Stomach smooth muscle (tissue), 2 donors: ENCODE results near the gene TALDO1.
A peak's percentile ranks its signal among the peaks of the same experiment; 100 is the strongest.

Source experiments
- H3K27ac ChIP-seq: one replicate; pipeline ENCODE4 v1.7.0; 2013; ENCODE audit warnings: mild to moderate bottlenecking, low read length, inconsistent platforms
- H3K27me3 ChIP-seq, 2 donors: one replicate each; pipeline ENCODE4 v1.7.0; 2013; ENCODE audit warnings: low read length in 2 of 2; ENCODE audit not compliant: insufficient read depth in 2 of 2, control insufficient read depth in 1 of 2
- H3K36me3 ChIP-seq, 2 donors: one replicate each; pipeline ENCODE4 v1.7.0; 2013; ENCODE audit warnings: low read length in 2 of 2; ENCODE audit not compliant: control insufficient read depth in 2 of 2, insufficient read depth in 2 of 2
- H3K4me1 ChIP-seq: one replicate; pipeline ENCODE4 v1.7.0; 2013; ENCODE audit warnings: low read length; ENCODE audit not compliant: control insufficient read depth, insufficient read depth
- H3K4me3 ChIP-seq, 2 donors: one replicate each; pipeline ENCODE4 v1.7.0; 2013; ENCODE audit warnings: low read length in 2 of 2
- H3K9ac ChIP-seq, 2 donors: one replicate each; pipeline ENCODE4 v1.7.0; 2013; ENCODE audit warnings: low read length in 2 of 2, mild to moderate bottlenecking in 1 of 2
- H3K9me3 ChIP-seq, 2 donors: one replicate each; pipeline ENCODE4 v1.7.0; 2013; ENCODE audit warnings: low read length in 2 of 2; ENCODE audit not compliant: control insufficient read depth in 2 of 2
- donor health status: healthy.
- donor health status: Pancreatic carcinoma.

Gene TALDO1

DNA sequence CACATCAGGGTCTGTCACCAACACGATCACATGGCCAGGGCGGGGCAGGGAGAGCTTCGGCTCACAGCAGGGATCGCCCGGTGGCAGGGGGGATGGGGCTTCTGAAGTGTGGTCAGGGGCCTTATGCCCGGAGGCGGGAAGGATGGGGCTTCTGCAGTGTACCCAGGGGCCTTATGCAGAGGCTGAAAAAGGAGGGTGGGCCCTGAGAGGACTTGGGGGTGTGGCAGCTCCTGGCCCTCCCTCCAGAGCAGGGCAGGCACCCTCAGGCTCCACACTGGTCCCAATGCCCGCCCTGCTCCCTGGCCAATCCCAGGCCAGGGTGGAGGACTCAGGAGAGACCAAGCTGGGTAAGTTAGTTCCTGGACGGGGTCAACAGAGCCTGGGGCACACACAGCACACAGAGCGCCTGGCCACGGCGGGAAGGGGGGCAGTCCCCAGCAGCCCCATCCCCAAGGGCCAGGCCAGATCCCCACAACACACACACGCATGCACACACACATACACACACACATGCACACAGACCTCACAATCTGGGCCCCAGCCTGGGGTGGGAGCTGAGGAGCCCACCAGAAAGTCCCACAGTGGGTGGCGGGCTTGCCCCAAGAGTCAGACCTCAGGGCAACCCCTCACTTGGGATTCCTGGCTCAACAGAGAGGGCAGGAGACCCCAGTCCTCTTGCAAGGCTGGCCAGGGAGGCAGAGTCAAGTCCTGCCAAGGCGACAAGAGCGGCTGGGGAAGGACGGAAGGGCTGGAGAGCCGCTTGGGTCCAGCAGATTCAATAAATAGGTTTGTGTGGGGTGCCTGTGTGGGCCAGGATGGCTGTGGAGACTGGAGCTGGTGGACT lies 43.7 kb downstream of the TALDO1 start:
- no peaks in the 10 kb centered on the region for H3K36me3 ChIP-seq
- H3K27me3 ChIP-seq: peaks cover 15 to 18% of the 10 kb centered on the region in 2 donors

DNA sequence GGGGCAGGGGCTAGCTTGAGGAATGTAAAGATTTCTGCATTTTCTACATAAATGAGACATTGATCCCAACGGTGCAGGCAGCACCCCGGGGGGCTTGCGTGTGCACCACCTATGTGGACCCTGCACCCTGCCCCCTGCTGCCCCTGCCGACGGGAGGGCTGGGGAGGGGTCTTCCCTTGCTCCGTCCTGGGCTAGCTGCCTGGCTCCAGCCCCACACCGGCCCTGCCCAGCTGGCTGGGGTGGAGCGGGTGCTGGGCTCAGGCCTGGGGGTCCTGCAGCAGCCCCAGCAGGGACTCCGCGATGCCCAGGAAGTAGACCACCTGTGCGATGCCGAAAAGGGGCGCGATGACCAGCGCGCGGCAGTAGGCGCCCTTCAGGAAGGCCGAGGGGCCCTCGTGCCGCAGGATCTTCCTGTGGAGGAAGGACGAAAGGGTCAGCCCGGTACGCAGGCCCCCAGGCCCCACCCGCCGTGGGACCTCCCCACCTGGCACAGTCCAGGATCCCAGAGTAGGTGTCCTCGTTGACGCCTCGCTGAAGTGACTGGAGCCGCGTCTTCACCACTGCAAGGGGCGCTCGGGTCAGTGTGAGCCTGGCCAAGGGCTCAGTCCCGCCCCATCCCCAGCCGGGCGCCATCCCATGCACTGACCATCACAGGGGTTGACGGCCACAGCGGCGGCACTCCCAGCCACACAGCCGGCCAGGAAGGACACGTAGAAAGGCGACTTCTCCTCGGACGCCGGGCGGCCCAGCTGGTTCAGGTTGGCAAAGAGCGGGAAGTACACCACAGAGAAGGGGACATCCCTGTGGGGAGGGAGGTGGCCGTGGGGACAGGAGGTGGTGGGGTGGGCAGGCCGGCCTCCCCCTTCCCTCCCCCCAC lies 44.6 kb downstream of the TALDO1 start:
- H3K27ac ChIP-seq: no peak overlapping the region
- H3K9ac ChIP-seq: no peak overlapping the region
- peaks cover 15 to 18% of the 10 kb centered on the region in 2 donors for H3K27me3 ChIP-seq
- no peak overlapping the region for H3K4me3 ChIP-seq
- H3K36me3 ChIP-seq: no peaks in the 10 kb centered on the region
- H3K9me3 ChIP-seq: no peaks in the 10 kb centered on the region
- peaks cover 25% of the 10 kb centered on the region for H3K4me1 ChIP-seq

More for the DNA sequence above, 43.7 kb downstream of the TALDO1 start:
- no peak overlapping the region for H3K9ac ChIP-seq
- peaks cover 17% of the 10 kb centered on the region for H3K4me1 ChIP-seq
- H3K4me3 ChIP-seq: no peak overlapping the region
- no peaks in the 10 kb centered on the region for H3K9me3 ChIP-seq
- no peak overlapping the region for H3K27ac ChIP-seq

DNA sequence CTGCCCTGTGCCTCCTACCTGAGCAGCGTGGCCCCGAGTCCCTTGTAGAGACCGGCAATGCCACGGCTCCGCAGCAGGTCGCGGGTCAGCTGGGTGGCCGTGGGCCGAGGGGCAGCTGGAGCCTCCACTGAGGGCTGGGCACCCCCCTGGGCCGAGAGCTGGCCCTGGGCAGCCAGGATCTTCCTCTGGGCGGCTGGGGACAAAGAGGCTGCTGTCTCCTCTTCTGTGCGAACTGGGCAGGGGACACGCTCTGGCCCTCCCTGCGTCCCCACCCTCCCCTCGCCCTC lies 45.2 kb downstream of the TALDO1 start:
- Histone ChIP-seq H3K27me3 (peaks cover 15 to 18% of the 10 kb centered on the region in 2 donors), H3K9ac (no peak overlapping the region), H3K9me3 (no peaks in the 10 kb centered on the region), H3K4me3 (no peak overlapping the region), H3K4me1 (peaks cover 30% of the 10 kb centered on the region), H3K27ac (no peak overlapping the region), H3K36me3 (no peaks in the 10 kb centered on the region)

DNA sequence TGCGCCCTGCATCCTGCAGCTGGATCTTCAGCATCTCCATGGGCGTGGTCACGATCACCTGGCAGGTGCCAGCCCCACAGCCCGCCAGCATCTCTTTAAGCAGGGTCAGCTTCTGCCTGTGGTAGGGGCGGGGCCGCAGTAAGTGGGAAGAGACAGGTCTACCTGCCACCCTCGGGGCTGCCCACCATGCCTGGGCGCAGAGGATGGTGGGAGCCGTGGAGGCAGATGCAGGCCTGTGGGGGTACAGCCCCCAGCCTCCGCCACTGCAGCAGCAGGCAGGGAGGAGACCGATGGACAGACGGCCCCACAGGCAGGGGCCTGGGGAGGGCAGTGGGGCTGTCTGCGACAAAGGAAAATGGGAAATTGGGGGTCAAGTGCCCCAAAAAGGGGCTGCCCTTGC lies 45.6 kb downstream of the TALDO1 start:
- Histone ChIP-seq H3K27me3 (peaks cover 15 to 18% of the 10 kb centered on the region in 2 donors), H3K4me1 (peaks cover 33% of the 10 kb centered on the region), H3K36me3 (no peaks in the 10 kb centered on the region), H3K9ac (no peak overlapping the region), H3K9me3 (no peaks in the 10 kb centered on the region), H3K27ac (no peak overlapping the region), H3K4me3 (no peak overlapping the region)

DNA sequence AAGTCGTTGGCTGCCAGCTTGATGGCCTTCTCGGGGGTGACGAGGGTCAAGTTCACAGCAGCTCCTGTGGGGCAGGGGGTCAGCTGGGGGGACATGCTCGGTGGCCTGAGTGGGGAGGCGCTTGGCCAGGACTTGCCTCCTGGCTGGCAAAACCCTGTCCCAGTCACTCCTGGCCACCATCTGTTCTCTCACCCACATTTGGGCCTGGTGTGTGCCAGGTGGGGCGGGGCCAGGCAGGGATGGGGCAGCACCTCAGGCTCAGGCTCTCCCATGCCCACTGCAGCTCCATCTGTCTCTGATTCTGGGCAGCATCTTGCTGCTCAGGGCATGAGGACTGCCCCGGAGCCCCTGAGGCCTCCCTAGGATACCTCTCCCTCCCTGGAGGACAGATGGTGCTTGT lies 46.3 kb downstream of the TALDO1 start:
- Histone ChIP-seq H3K36me3 (no peaks in the 10 kb centered on the region), H3K9ac (no peak overlapping the region), H3K4me1 (peaks cover 37% of the 10 kb centered on the region), H3K9me3 (no peaks in the 10 kb centered on the region), H3K27ac (no peak overlapping the region), H3K27me3 (peaks cover 15 to 18% of the 10 kb centered on the region in 2 donors), H3K4me3 (no peak overlapping the region)

DNA sequence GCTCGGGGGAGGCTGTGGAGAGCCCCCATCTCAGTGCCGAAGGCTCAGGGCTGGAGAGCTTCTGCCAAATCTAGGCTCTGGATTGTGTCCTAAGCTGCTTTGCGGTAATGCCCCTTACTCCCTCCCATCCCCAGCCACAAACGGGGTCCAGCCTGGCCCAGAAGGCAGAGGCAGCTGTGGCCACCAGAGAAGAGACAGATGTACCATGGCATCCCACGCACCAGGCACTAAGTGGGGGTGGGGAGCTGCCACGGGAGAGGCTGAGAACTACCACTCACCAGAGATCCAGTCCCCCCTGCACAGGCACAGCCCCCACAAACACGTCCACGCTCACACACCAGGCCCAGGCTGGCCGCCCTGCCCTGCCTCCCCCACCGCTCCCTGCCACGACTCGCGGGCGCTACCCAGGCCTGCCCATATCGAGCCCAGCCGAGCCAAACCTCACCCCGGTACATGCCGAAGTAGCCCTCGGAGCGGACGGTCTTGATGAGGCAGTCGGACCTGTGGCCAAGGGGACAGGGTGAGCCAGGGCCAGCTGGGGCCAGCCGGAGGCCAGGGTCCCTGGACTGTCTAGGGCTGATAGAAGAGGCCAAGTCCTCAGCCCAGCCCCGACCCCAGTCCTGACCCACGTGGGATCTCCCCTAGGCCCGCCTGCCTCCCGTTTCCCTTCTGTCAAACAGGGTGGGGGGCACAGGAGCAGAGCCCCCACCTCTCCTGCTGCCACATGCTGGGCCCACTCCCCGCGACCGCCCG lies 46.9 kb downstream of the TALDO1 start:
- H3K9me3 ChIP-seq: no peaks in the 10 kb centered on the region
- H3K9ac ChIP-seq: no peak overlapping the region
- H3K27ac ChIP-seq: no peak overlapping the region
- peaks cover 37% of the 10 kb centered on the region for H3K4me1 ChIP-seq
- H3K4me3 ChIP-seq: no peak overlapping the region
- no peaks in the 10 kb centered on the region for H3K36me3 ChIP-seq
- H3K27me3 ChIP-seq: peaks cover 11 to 13% of the 10 kb centered on the region in 2 donors

DNA sequence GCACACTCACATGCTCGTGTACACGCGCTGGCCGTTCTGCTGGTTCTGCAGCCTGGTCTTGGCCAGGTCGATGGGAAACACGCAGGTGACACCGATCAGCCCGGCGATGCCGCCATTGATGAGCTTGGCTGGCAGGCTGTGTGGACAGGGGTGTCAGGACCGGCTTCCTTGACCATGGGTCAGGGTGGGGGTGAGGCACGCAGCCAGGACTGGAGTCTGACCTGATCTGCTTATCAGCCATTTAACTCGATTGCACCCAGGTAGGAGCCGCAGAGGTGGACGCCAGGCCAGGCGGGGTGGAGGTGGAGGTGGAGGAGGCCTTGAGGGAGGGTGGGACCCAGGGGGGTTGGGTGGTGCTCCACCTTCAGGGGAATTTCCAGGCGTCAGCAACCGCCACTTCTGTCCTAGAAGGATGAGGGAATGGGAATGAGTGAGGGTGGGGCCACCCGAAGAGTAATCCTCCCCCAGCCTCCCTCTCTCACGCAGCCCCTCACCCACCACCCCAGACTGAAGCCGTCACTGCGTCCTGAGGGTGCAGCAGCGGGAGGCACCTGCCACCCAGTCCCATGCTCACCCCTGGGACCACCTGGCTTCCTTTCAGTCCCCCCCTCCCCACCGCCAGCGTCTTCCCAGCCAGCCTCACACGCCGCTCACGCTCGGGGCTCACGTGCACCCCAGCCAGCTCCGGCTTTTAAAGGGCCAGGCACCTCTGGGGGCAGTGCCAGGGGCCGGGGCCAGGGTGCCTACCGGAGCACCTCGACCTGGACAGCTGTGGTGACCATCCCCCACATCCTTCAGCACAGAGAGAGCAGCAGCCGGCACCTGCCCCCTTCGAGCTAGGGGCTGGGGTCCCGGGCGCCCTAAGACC lies 47.7 kb downstream of the TALDO1 start:
- Histone ChIP-seq H3K4me1 (peaks cover 33% of the 10 kb centered on the region), H3K9ac (peak overlapping the region in 1 of 2 donors; percentile 79), H3K4me3 (peak overlapping the region; percentile 81 to 85), H3K27me3 (peaks cover 6 to 7% of the 10 kb centered on the region in 2 donors), H3K9me3 (no peaks in the 10 kb centered on the region), H3K27ac (no peak overlapping the region), H3K36me3 (no peaks in the 10 kb centered on the region)

DNA sequence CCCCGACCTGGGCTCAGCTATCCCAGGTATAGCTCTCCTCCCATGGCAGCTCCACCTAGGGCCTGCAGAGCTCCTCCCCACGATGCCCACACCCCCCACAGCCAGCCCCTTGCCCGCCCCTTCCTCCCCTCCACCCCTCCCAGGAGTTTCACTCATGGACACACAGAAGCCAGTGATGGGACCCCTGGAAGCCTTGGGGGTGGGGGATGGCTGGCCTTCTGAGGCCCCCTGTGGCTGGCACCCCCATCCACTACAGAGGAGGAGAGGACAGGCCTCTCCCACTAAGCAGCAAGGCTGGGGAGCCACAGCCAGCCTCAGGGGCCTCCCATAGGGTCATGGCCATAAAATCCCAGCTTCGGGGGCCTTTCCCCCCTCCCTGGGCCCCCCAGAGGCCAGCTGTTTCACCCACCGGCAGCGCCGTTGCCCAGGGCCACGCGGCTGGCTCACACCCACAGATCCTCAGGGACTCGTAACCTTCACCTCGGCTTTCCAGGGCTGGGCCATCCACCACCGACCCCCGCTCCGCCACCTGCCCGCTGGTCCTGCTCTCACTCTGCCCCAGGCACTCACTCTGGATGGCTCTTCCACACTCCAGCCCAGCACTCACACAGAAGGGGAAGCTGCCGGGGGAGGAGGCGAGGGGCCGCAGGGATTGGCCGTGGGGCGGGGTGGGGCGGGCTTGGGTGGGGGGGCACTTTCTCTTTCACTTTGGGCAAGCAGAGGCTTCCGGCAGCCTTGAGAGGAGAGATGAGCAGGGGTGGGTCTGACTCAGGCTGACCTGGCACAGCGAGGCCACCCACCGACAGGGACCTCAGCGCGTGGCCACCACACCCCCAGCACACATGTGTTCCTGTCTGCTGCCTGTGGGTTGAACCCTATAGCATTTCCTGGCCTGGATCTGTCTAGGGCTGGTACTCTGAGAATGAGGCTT lies 48.6 kb downstream of the TALDO1 start:
- Histone ChIP-seq H3K9ac (peak overlapping the region; percentile 68 to 79), H3K36me3 (no peaks in the 10 kb centered on the region), H3K9me3 (no peaks in the 10 kb centered on the region), H3K27ac (peak overlapping the region; percentile 82), H3K4me1 (peaks cover 33% of the 10 kb centered on the region), H3K27me3 (peaks cover 3 to 4% of the 10 kb centered on the region in 2 donors), H3K4me3 (peak overlapping the region; percentile 81 to 85)

DNA sequence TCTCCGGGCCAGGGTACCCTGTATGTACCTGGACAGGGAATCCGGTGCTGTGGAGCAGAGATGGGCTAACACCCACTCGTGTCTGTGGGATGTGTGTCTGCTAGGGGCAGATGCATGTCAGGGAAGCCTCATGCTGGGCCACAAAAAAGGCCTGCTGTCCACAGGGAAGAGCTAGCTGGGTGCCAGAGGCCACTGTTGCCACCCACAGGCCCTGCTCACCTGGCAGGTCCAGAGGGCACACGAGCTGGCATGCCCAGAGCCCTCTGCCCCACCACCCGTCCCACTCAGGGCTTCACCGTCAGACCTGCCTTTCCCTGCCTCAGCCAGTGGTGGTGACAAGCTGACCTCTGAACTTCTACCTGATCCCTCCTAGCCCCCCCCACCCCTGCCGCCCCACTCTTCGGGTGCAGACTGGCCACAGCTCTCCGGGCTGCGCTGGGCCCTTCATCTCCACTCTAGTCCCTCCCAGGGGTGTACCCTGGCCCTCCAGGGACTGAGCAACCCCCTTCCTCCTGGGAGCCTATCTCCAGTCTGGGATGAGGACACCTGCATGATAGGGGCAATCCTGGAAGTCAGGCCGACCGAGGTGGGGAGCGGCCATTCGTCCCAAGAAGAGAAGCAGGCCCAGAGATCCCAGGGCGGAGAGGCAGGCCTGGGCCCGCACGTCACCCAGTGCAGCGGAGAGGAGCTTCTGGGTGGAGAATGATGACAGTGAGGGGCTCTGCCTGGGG lies 49.5 kb downstream of the TALDO1 start:
- peaks cover 0 to 2% of the 10 kb centered on the region in 2 donors for H3K36me3 ChIP-seq

More for the DNA sequence above, 49.5 kb downstream of the TALDO1 start:
- H3K27ac ChIP-seq: peak overlapping the region; percentile 82
- peaks cover 33% of the 10 kb centered on the region for H3K4me1 ChIP-seq
- H3K9ac ChIP-seq: peak overlapping the region; percentile 49 to 68
- H3K4me3 ChIP-seq: peak overlapping the region; percentile 81 to 85
- H3K9me3 ChIP-seq: no peaks in the 10 kb centered on the region
- no peaks in the 10 kb centered on the region for H3K27me3 ChIP-seq
